OCI-LY3 (cell line): ENCODE data around the gene BMPR2.

Experiments used
- EZH2phosphoT487 ChIP-seq: fragments of 200-600 bp; shearing (Covaris generic); IDR thresholded peaks from 2 replicates; pipeline ENCODE4 v1.6.1; 2018; ENCODE audit warnings: antibody characterized with exemption, mixed run types, low read depth
- TF ChIP-seq, protein P1 (sequence below): fragments of 200-600, 300-600 bp; sonication (generic); IDR thresholded peaks from 2 replicates; pipeline ENCODE4 v1.5.1; 2014; ENCODE audit warnings: antibody characterized with exemption, low read length, low read depth

DNA sequence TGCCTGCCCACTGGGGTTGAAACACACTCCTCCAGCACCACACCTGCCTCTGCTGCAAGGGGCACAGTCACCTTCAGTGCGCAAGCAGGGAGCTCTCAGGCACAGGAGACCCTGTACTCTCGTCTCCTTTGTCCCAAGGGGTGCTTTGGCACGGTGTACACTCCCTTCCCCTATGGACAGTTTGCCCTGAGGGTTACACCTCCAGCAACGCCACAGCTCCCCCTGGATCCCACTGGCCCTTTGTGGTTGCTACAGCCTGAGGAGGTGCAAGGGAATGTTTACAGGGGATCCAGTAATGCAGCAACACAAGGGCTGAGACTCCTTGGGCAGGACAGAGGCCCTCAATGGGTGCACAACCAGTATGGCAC, 213.4 kb downstream of the BMPR2 start:
- TF ChIP-seq EZH2phosphoT487 = no peak
- TF ChIP-seq, protein P1, sequence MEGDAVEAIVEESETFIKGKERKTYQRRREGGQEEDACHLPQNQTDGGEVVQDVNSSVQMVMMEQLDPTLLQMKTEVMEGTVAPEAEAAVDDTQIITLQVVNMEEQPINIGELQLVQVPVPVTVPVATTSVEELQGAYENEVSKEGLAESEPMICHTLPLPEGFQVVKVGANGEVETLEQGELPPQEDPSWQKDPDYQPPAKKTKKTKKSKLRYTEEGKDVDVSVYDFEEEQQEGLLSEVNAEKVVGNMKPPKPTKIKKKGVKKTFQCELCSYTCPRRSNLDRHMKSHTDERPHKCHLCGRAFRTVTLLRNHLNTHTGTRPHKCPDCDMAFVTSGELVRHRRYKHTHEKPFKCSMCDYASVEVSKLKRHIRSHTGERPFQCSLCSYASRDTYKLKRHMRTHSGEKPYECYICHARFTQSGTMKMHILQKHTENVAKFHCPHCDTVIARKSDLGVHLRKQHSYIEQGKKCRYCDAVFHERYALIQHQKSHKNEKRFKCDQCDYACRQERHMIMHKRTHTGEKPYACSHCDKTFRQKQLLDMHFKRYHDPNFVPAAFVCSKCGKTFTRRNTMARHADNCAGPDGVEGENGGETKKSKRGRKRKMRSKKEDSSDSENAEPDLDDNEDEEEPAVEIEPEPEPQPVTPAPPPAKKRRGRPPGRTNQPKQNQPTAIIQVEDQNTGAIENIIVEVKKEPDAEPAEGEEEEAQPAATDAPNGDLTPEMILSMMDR = no peak
